Stimulated activated CD4-positive, alpha-beta T cell treated with anti-CD3 and anti-CD28 coated beads, TNF-alpha, amount 100 ng/mL, for 1 hour (primary cell): ENCODE measurements around the gene TTC23.

Experiments
- DNase-seq, 3 donors: peaks; one replicate each; pipeline ENCODE4 v3.0.0-alpha.2; 2020; ENCODE audit warnings: low read depth in 3 of 3, low spot score in 1 of 3

The TTC23 gene

GRCh38 chr15:99249270-99249841 is at the start of gene TTC23:
Gene TTC23, minus strand, starts transcription at chr15:99249581. Its CDS starts 20,869 bp downstream, at chr15:99228712.
- no peak for DNase-seq

GRCh38 chr15:99296386-99296785 is 47.0 kb upstream of the TTC23 start:
- DNase-seq = no peak

- DNase-seq = no peak
Measured at GRCh38 chr15:99295840-99296239, 46.5 kb upstream of the TTC23 start.

GRCh38 chr15:99291643-99292042 is 42.3 kb upstream of the TTC23 start:
- DNase-seq = no peak

- no peak for DNase-seq
Measured at GRCh38 chr15:99283717-99284116, 34.3 kb upstream of the TTC23 start.

- no peak for DNase-seq
Measured at GRCh38 chr15:99282586-99282985, 33.2 kb upstream of the TTC23 start.

GRCh38 chr15:99282121-99282520 is 32.7 kb upstream of the TTC23 start:
- no peak for DNase-seq

- no peak for DNase-seq
Measured at GRCh38 chr15:99279827-99280226, 30.4 kb upstream of the TTC23 start.

GRCh38 chr15:99279290-99279689 is 29.9 kb upstream of the TTC23 start:
- DNase-seq = no peak

GRCh38 chr15:99275525-99276128 is 26.2 kb upstream of the TTC23 start:
- DNase-seq = no peak

GRCh38 chr15:99275061-99275460 is 25.7 kb upstream of the TTC23 start:
- DNase-seq = no peak

- no peak for DNase-seq
Measured at GRCh38 chr15:99273801-99274200, 24.4 kb upstream of the TTC23 start.

GRCh38 chr15:99268431-99268830 is 19.1 kb upstream of the TTC23 start:
- DNase-seq = no peak

- DNase-seq = no peak
Measured at GRCh38 chr15:99267957-99268356, 18.6 kb upstream of the TTC23 start.

- DNase-seq = no peak
Measured at GRCh38 chr15:99265541-99266070, 16.2 kb upstream of the TTC23 start.

- DNase-seq = no peak
Measured at GRCh38 chr15:99264125-99264524, 14.7 kb upstream of the TTC23 start.

- no peak for DNase-seq
Measured at GRCh38 chr15:99257107-99257750, 7.8 kb upstream of the TTC23 start.

- DNase-seq = no peak
Measured at GRCh38 chr15:99253381-99254090, 4.2 kb upstream of the TTC23 start.

GRCh38 chr15:99252326-99252725 is 2.9 kb upstream of the TTC23 start:
- DNase-seq = no peak

GRCh38 chr15:99250857-99251841 is 1.8 kb upstream of the TTC23 start, which contains the start of gene LRRC28:
Gene LRRC28, plus strand, starts transcription at chr15:99251481. Its CDS starts 4,477 bp downstream, at chr15:99255958.
- DNase-seq = peak; percentile 86 to 91 (median 89)

- DNase-seq = no peak
Measured at GRCh38 chr15:99250494-99250856, 1.1 kb upstream of the TTC23 start.
